Right lung (tissue), 5 donors: ENCODE results near the gene ATXN10. TPM values are rescaled to one million over a fixed set of nuclear protein-coding genes. Genes with fewer than 3 reads are reported as not detected.
"Not testable (repeated sequence)": the region's sequence is repeated elsewhere in the genome, so short reads cannot be mapped to it uniquely, and the experiment has no call there.

Experiments
- DNase-seq, 2 donors: peaks; one replicate each; pipeline ENCODE4 v3.0.0-alpha.2; 2013
- polyA plus RNA-seq, 5 donors: library from polyadenylated mRNA; unstranded; fragments of 120-200 nt; gene quantifications; one replicate each; pipeline versions ENCODE4 v1.2.1 to v1.2.3, GENCODE V29; 2013; ENCODE audit warnings: inconsistent platforms in 1 of 5, low replicate concordance in 1 of 5; ENCODE audit not compliant: insufficient read length in 5 of 5, insufficient read depth in 1 of 5

ATXN10 gene
- polyA plus RNA-seq, 5 donors = 226 to 310 (median 249) TPM

GRCh38 chr22:45703758-45704157 lies 32.1 kb downstream of the ATXN10 start:
- no peak for DNase-seq

DNA sequence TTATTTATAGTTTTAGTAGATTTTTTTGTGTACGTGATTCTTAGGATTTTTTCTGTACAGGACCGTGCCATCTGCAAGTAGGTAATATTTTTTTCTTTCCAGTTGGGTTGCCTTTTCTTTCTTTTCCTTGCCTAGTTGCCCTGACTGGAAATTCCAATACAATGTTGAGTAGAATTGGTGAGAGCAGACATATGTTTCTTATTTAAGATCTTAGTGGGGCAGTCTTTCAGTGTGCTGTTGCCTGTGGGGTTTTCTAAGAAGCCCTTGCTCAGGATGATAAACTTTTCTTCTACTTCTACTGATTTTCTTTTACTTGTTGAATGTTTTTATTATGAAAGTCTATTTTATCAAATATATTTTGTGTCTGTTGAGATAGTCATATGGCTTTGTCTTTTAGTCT lies 33.0 kb downstream of the ATXN10 start:
- no peak for DNase-seq

DNA sequence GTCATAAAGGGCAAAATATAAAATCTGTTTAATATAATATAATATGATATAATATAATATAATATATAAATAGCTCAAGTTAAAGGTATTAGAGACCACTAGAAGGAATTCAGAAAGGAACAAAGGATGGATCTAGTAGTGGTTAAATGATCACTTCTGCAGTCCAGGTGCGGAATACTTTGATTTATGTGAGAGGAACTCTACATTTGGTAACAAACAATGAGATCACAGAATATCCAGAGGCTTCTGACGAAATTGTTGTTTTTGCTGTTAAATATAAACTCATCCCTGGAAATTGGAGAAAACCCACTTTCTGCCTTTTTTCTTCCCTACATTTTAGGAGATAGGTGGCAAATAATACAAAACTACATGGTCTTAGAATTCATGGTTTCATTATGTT lies 36.0 kb downstream of the ATXN10 start:
- DNase-seq = no peak

DNA sequence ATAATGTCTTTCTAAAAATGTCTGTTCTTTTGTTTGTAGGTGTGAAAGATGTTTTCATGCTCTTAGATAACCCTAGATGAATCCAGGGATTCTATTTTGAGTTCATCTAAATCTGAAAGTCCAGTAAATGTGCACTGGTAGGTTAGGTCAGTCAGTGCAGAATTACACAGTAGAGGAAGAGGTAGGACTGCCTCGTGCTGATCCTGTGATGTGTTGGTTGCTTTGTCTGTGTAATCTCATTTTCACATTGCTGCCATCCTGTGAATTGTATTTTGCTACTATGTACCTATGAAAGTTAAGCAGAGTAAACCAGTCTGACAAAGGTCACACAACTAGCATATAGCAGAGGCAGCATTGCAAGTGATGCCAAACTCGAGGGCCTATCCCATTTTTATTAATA lies 36.5 kb downstream of the ATXN10 start:
- DNase-seq = no peak

DNA sequence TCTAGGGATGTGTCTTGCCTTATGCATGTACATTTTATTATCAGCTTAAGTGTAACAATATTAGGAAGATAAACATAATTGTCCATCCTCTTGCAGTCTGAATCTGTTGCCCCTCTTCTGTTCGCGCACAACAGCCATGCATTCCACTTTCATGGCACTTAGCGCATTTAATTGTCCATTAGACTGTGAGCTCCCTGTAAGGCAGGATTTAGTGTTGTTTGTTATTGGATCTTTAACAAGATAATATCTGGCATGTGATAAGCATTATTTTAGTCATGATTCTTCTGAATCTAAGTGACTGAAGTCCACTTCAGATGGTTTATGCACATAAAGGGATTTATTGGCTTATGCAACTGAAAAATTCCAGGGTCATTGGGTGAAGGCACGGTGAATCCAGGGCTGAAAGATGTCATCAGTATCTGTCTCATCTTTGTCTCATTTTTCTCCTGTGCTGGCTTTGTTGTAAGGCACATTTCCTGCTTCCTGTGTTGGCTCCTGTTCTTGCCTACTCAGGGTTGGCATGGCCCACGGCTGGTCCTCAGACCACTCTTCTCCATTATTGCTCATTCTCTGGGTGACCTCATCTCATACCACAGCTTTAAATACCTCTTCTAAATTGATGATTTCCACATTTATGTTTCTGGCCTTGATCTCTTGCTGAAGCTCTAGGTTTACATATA lies 37.6 kb downstream of the ATXN10 start:
- no peak for DNase-seq

- DNase-seq = no peak
Measured at GRCh38 chr22:45709866-45710265, 38.2 kb downstream of the ATXN10 start.

DNA sequence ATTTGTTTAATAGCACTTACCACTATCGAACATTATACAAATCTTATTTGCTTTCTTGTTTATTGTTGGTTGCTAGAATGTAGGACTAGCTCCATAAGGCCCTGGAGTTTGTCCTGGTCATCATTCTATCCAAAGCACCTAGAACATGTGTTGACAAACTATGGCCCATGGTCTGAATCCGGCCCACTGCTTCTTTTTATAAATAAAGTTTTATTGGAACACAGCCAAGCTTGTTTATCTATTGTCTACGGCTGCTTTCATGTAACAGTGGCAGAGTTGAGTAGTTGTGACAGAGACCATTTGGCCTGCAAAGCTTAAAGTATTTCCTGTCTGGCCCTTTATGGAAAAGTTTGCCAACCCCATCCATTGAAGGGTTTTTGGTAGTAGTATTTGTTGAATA lies 38.8 kb downstream of the ATXN10 start:
- DNase-seq = no peak

DNA sequence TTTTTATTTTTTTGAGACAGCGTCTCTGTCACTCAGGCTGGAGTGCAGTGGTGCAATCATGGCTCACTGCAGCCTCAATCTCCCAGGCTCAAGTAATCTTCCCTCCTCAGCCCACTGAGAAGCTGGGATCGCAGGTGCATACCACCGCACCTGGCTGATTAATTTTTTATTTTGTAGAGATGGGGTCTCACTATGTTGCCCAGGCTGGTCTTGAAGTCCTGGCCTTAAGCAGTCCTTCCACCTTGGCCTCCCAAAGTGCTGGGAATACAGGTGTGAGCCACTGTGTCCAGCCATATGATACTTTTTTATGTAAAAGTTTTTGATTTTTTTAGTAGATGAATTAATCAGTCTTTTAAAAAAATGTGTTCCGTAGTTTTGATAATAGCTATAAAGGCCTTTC lies 42.8 kb downstream of the ATXN10 start:
- DNase-seq = not testable (repeated sequence)

DNA sequence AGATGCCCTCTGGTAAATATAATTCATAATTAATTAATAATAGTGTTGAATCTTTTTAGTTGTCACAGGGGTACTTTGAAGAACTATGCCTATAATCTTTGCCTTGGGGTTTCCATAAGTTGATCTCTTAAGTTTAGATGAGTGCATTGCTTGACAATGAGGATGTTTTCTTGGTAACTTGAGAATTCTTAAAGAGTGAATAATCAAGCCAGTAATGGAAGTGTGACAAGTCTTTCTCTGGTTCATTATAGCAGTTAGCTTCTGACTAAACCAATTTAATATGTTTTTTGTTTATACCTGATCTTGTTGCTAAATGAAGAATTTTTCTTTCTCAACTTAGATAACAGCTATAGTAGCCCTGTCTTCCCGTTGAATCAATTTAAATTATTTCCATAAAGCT lies 46.2 kb downstream of the ATXN10 start:
- DNase-seq = no peak

GRCh38 chr22:45718391-45718790 lies 46.8 kb downstream of the ATXN10 start:
- no peak for DNase-seq

GRCh38 chr22:45720839-45721378 lies 49.3 kb downstream of the ATXN10 start:
- DNase-seq = no peak

DNA sequence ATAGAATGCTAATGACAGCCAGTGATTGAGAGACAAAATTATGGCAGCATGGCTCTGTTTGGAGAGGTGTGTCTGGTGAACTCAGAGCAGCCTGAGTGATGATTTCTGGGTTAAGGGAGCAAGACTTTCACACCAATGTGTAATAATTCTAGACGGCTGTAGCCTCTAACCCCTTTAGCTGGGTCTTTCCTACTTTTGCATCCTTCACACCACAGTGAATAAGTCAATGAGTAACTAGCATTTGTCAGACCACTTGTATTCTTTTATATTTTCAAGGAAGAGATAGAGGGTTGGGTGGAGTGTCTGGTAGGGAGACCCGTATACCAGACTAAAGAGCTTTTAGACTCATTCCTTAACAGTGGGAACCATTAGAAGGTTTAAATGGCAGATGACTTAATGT lies 50.4 kb downstream of the ATXN10 start:
- no peak for DNase-seq

- no peak for DNase-seq
Measured at GRCh38 chr22:45726081-45726480, 54.4 kb downstream of the ATXN10 start.

DNA sequence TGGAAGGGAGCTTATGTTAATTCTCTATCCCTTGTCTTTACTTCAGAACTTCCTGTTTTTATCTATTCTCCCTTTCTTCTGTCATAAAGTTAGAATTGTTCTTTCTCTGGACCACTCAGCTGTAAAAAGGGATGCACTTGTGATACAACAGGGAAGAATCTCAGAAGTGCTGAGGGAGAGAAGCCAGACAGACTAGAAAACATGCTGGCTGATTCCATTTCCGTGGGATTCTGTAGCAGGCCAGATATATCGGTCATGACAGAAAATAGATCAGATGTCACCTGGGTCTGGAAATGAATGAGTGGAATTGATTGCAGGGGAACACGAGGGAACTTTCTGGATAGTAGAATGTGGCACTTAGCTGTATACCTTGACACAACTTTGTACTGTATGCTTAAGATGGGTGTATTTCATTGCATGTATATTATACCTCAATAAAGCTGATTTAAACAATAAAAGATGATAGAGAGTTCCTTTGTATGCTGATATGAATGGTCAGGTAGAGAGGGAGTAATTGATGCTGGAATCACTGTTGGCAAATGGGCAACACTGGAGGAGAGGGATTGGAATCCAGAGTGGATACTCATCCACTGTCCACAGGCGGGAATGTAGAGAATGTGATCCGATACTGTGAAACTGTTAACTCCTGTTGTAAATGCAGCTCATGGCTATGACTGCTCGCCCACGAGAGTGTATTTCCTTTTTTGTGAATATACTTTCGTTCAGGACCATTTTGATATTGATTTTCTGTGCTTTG lies 59.6 kb downstream of the ATXN10 start:
- DNase-seq = no peak

DNA sequence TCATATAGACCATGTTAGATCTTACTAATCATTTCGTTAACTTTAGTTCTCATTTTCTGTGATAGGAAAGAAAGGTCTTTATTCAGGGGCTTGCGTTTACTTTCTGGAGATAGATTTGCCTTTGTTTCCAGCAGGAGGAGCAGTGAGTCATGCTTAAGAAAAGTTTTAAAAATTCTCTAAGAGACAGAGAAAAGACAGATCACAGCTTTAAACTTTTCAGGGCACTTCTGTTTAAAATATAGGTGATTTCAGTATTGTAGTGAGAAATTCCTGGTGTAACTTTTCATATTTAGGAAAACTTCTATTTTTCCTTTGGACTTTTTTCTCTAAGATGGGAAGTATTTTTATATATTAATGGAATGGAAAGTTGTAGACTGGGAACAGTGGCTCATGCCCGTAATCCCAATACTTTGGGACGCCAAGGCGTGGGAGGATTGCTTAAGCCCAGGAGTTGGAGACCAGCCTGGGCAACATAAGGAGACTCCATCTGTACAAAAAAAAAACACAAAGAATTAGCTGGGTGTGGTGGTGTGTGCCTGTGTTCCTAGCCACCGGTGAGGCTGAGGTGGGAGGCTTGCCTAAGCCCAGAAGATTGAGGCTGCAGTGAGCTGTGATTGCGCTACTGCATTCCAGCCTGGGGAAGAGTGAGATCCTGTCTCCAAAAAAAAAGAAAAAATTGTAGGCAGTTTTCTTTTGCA lies 60.3 kb downstream of the ATXN10 start:
- DNase-seq = no peak

- no peak for DNase-seq
Measured at GRCh38 chr22:45735273-45735672, 63.6 kb downstream of the ATXN10 start.

DNA sequence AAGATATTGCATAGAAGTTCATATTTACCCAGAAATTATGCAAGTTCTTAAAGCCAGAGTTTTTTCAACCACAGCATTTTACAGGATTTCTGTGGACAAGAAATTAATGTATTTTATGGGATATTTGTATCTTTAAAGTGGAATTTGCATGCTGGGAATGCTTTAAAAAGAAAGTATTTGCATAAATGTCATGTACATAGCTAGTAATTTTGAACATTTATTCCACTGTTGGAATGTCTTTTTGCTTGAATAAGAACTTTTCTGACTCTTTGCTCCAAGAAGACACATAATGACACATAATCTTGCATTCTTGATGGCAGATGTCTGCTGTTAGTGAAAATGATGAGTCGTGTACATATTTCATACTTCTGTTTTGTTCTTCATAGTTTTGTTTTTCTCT lies 66.6 kb downstream of the ATXN10 start:
- DNase-seq = no peak

- DNase-seq = no peak
Measured at GRCh38 chr22:45740236-45740635, 68.6 kb downstream of the ATXN10 start.

DNA sequence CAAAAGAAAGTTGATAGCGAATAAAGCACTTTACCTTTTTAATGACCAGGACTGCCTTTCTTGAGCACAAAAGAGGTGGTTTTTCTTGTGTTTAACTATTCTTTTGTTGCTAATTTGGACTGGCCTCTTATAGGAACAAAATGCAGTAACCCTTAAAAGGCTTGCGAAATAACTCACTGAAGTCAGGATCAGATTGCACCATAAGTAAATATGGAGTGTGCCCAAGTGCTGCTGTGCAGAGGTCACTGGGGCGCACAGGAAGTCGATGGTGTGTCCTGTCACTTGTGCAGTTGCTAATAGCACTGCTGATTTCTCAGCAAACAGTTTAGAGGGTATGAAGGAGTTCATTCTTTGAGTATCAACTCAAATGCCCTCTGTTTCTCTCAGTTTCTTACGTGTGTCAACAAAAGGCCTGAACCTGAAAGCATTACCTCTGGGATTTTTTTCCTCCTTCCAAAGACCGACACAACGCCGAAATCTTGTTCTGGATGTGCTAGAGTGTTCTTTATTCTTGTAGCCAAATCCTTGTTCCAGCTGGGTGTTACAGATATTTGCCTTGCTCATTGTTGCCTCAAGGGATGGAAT lies 71.3 kb downstream of the ATXN10 start:
- peak; percentile 76 to 79 for DNase-seq

DNA sequence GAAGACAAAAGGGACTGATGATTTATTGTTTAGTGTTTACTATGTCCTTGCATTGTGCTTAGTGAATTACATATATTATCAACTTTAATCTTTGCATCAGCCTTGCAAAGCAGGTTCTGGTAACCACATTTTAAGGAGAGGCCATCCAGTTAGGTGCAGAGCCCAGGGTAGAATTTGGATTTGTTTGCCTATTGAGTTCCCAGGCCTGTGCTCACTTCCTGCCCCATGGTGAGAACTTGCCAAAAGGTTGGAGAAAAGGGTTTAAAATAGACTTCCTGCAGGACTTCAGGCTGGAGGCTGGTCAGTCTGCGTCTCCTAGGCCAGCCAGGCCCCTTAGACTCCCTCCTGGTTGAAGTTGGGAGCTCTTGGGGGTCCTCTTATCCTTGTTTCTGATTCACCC lies 72.1 kb downstream of the ATXN10 start:
- no peak for DNase-seq

DNA sequence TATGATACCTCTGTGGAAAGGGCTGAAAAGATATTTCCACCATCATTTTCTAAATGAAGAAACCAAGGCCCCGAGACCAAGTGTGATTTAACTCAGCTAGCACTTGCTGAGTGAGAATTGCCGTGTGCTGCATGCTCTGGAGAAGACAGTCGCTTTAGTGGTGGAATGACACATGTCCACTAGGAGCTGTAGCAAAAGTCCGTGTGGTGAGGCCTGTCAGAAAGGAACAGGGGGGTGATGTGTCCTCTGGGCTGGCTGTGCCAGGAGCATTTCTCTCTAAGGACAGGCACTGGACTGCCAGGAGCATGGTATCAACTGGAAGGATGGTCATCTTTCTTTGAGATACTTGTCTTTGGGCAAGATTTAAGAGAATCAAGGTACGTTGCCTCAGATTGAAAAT lies 72.8 kb downstream of the ATXN10 start:
- DNase-seq = no peak

DNA sequence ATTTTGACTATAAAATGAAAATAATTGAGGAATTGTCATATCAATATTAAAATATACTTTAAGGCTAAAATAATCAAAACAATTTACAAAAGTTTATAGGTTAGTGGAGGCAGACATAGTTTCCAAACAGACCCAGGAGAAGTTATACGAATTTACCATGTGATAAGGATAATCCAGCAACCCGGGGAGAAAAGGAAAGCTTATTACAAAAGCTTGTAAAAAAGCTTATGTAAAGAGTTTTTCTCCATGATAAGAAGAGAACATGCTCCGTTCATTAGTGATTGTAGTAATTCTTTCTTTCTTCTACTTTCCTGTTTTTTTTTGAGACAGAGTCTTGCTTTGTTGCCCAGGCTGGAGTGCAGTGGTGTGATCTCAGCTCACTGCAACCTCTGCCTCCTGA lies 79.0 kb downstream of the ATXN10 start:
- no peak for DNase-seq
